Progenitor cell of endocrine pancreas (in vitro differentiated cells): ENCODE data around the gene VWA1. TPM values are rescaled to one million over a fixed set of nuclear protein-coding genes. Genes with fewer than 3 reads are reported as not detected.
A peak's percentile ranks its signal among the peaks of the same experiment; 100 is the strongest.
"Not testable (repeated sequence)": the region's sequence is repeated elsewhere in the genome, so short reads cannot be mapped to it uniquely, and the experiment has no call there.

Source experiments
- DNase-seq: peaks from one replicate; pipeline ENCODE4 v3.0.0; 2021; ENCODE audit warnings: low spot score; ENCODE audit not compliant: unreplicated experiment
- H3K27ac Mint-ChIP-seq: 2 replicates; pipeline ENCODE4 v1.8.0; 2021; ENCODE audit warnings: mild to moderate bottlenecking, moderate library complexity, mixed read lengths
- H3K27me3 Mint-ChIP-seq: 2 replicates; pipeline ENCODE4 v1.8.0; 2021; ENCODE audit warnings: mixed read lengths
- H3K36me3 Mint-ChIP-seq: 2 replicates; pipeline ENCODE4 v1.8.0; 2022; ENCODE audit warnings: mixed read lengths; ENCODE audit not compliant: insufficient read depth
- H3K4me1 Mint-ChIP-seq: 2 replicates; pipeline ENCODE4 v1.8.0; 2021; ENCODE audit warnings: low read depth, mixed read lengths
- H3K4me3 Mint-ChIP-seq: 2 replicates; pipeline ENCODE4 v1.8.0; 2021; ENCODE audit warnings: low read depth, mild to moderate bottlenecking, moderate library complexity, mixed read lengths
- H3K9me3 Mint-ChIP-seq: 2 replicates; pipeline ENCODE4 v1.8.0; 2021; ENCODE audit warnings: low read depth, mixed read lengths
- total RNA-seq: library from RNA; stranded (reverse); gene quantifications from 2 replicates; pipeline ENCODE4 v1.2.1, GENCODE V29; 2021
- TF ChIP-seq, protein P1 (sequence below): fragments of 200-600 bp; sonication (generic); IDR thresholded peaks from one replicate; pipeline ENCODE4 v1.5.0; 2021; ENCODE audit warnings: antibody characterized with exemption, mild to moderate bottlenecking; ENCODE audit not compliant: unreplicated experiment

The VWA1 gene
- total RNA-seq, 1 donor from 2014 or later = 36.8 TPM

DNA sequence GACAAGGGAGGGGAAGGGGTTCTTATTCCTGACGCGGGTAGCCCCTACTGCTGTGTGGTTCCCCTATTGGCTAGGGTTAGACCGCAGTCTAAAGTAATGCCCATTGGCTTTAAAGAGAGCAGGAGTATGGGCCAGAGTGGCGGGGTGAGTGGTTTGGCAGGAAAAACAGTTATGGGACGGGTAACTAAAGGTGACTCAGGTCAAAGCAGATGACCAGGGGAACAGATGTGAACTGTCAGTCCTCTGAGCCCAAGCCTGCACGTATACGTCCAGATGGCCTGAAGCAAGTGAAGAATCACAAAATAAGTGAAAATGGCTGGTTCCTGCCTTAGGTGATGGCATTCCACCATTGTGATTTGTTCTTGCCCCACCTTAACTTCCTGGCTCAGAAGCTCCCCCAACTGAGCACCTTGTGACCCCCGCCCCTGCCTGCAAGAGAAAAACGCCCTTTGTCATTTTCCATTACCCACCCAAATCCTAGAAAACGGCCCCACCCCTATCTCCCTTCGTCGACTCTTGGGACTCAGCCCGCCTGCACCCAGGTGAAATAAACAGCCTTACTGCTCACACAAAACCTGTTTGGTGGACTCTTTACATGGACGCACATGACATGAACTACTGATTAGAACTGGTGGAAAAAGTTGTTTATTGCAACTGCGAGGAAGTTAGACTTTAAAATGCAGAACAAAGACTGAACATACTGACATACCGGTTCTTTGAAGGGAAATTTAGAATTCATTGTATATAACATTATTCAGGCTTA is 35.3 kb downstream of the VWA1 start:
- Mint-ChIP-seq H3K4me3 (peak overlapping the region; percentile 94), H3K27me3 (peaks cover 2% of the 10 kb centered on the region), H3K9me3 (no peaks in the 10 kb centered on the region), H3K36me3 (no peaks in the 10 kb centered on the region), H3K27ac (peak overlapping the region; percentile 98), H3K4me1 (peaks cover 20% of the 10 kb centered on the region)
- TF ChIP-seq, protein P1, sequence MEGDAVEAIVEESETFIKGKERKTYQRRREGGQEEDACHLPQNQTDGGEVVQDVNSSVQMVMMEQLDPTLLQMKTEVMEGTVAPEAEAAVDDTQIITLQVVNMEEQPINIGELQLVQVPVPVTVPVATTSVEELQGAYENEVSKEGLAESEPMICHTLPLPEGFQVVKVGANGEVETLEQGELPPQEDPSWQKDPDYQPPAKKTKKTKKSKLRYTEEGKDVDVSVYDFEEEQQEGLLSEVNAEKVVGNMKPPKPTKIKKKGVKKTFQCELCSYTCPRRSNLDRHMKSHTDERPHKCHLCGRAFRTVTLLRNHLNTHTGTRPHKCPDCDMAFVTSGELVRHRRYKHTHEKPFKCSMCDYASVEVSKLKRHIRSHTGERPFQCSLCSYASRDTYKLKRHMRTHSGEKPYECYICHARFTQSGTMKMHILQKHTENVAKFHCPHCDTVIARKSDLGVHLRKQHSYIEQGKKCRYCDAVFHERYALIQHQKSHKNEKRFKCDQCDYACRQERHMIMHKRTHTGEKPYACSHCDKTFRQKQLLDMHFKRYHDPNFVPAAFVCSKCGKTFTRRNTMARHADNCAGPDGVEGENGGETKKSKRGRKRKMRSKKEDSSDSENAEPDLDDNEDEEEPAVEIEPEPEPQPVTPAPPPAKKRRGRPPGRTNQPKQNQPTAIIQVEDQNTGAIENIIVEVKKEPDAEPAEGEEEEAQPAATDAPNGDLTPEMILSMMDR = no peak
- DNase-seq = no peak

GRCh38 chr1:1471389-1472052 is 36.0 kb downstream of the VWA1 start, which contains the start of gene ATAD3B:
ATAD3B (plus strand) TSS chr1:1471765; CDS start chr1:1471885, 120 bp downstream.
- Mint-ChIP-seq H3K4me3 (peak within 1 kb of the TSS; percentile 94), H3K27ac (peak within 1 kb of the TSS; percentile 98), H3K27me3 (peaks cover 2% of the 10 kb centered on the region), H3K9me3 (no peaks in the 10 kb centered on the region), H3K36me3 (no peaks in the 10 kb centered on the region), H3K4me1 (peaks cover 20% of the 10 kb centered on the region)
- TF ChIP-seq, protein P1 = no peak
- DNase-seq = peak; percentile 84

- Mint-ChIP-seq H3K27ac (peak overlapping the region; percentile 33), H3K4me1 (peaks cover 20% of the 10 kb centered on the region), H3K4me3 (peak overlapping the region; percentile 73)
- H3K36me3 Mint-ChIP-seq, H3K27me3 Mint-ChIP-seq, DNase-seq, H3K9me3 Mint-ChIP-seq: not testable (repeated sequence)
Measured at GRCh38 chr1:1472053-1472876, 36.8 kb downstream of the VWA1 start.

- not testable (repeated sequence) for H3K27ac Mint-ChIP-seq
Measured at GRCh38 chr1:1476011-1476410, 40.5 kb downstream of the VWA1 start.

DNA sequence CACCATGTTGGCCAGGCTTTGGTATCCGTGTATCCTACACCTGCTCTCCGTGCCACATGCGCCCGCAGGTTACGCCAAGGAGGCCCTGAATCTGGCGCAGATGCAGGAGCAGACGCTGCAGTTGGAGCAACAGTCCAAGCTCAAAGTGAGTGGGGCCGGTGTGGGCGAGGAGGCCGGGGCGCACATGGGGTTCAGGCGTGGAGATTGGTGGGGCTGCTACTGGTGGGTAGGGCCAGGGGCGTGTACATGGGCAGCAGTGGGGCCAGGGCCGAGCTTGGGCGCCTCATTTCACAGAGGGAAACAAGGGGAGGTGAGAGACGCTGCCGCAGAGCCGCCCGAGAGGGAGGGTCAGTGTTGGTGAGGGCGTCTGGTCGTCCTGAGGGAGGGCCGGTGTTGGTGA is 41.7 kb downstream of the VWA1 start:
- no peaks in the 10 kb centered on the region for H3K9me3 Mint-ChIP-seq
- TF ChIP-seq, protein P1 = no peak
- H3K27ac Mint-ChIP-seq = no peak overlapping the region
- peaks cover 7% of the 10 kb centered on the region for H3K4me1 Mint-ChIP-seq
- DNase-seq = no peak
- H3K27me3 Mint-ChIP-seq = no peaks in the 10 kb centered on the region
- H3K36me3 Mint-ChIP-seq = peaks cover 5% of the 10 kb centered on the region
- no peak overlapping the region for H3K4me3 Mint-ChIP-seq

More at GRCh38 chr1:1476011-1476410, 40.5 kb downstream of the VWA1 start:
- not testable (repeated sequence) for H3K4me1 Mint-ChIP-seq, DNase-seq, H3K9me3 Mint-ChIP-seq, H3K4me3 Mint-ChIP-seq, H3K27me3 Mint-ChIP-seq, H3K36me3 Mint-ChIP-seq
